MM.1S (cell line): ENCODE data around the gene MED27.

Experiments
- CTCF ChIP-seq: fragments of 300-600 bp; sonication (generic); IDR thresholded peaks from 2 replicates; pipeline ENCODE4 v1.5.1; 2016; ENCODE audit warnings: antibody characterized with exemption, low read length, mixed read lengths
- EZH2 ChIP-seq: fragments of 300-600 bp; sonication (generic); optimal IDR thresholded peaks from 2 replicates; pipeline ENCODE3; 2017; ENCODE audit warnings: low read depth, mild to moderate bottlenecking, antibody characterized with exemption, low read length, mixed read lengths

GRCh38 chr9:131891598-131891997 lies 188.1 kb downstream of the MED27 start:
- TF ChIP-seq EZH2 (no peak), CTCF (no peak)
